ES-I3 (cell line): Measurements from ENCODE around the gene ZNF532.

ENCODE experiments used
- H3K36me3 ChIP-seq: 2 replicates; pipeline ENCODE4 v1.6.1; 2013; ENCODE audit warnings: mild to moderate bottlenecking, low read length, control low read depth, moderate library complexity; ENCODE audit not compliant: insufficient read depth
- H3K4me1 ChIP-seq: 2 replicates; pipeline ENCODE4 v1.6.1; 2013; ENCODE audit warnings: mild to moderate bottlenecking, control low read depth, low read length; ENCODE audit not compliant: insufficient read depth
- H3K9ac ChIP-seq: 2 replicates; pipeline ENCODE4 v1.6.1; 2013; ENCODE audit warnings: low read depth, mild to moderate bottlenecking, low read length, moderate library complexity
- H3K9me3 ChIP-seq: 2 replicates; pipeline ENCODE4 v1.6.1; 2013; ENCODE audit warnings: mild to moderate bottlenecking, low read length, moderate library complexity; ENCODE audit not compliant: control insufficient read depth, insufficient read depth

ZNF532 gene

DNA sequence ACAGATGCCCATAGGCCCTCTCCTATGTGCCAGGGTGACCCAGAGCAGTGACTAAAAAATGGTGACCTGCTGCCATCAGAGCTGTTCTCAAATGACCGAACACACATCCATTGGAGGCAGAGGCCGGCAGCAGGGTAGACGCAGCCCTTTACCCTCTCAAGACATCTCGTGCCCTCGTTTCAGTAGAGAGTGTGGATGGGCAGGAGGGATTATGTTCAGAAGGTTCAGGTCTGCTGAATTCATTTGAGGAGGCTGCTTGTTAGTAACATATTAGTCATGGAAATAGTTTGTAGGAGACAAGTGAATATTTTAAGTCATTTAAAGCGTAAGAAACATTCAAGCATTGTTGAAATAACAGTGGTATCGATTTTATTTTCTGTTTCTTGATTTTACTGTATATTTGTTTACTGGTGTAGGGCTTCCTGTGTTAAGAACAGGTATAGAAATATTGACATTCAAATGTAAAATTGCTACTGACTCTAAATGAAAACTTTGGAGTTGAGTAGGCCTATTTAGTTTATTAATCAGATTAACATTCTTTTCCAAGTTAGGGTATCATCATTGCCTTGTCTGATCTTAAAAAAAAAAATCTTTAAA, 82.6 kb downstream of the ZNF532 start:
- peaks cover 12% of the 10 kb centered on the region for H3K36me3 ChIP-seq
- H3K9ac ChIP-seq: no peak overlapping the region
- no peaks in the 10 kb centered on the region; the same call in 1 of the 2 replicates for H3K4me1 ChIP-seq
- no peaks in the 10 kb centered on the region for H3K9me3 ChIP-seq

- H3K9ac ChIP-seq: no peak overlapping the region
- H3K36me3 ChIP-seq: peaks cover 15% of the 10 kb centered on the region
- H3K4me1 ChIP-seq: no peaks in the 10 kb centered on the region; the same call in 1 of the 2 replicates
- H3K9me3 ChIP-seq: no peaks in the 10 kb centered on the region
Observed at GRCh38 chr18:58949031-58949430, 84.4 kb downstream of the ZNF532 start.

DNA sequence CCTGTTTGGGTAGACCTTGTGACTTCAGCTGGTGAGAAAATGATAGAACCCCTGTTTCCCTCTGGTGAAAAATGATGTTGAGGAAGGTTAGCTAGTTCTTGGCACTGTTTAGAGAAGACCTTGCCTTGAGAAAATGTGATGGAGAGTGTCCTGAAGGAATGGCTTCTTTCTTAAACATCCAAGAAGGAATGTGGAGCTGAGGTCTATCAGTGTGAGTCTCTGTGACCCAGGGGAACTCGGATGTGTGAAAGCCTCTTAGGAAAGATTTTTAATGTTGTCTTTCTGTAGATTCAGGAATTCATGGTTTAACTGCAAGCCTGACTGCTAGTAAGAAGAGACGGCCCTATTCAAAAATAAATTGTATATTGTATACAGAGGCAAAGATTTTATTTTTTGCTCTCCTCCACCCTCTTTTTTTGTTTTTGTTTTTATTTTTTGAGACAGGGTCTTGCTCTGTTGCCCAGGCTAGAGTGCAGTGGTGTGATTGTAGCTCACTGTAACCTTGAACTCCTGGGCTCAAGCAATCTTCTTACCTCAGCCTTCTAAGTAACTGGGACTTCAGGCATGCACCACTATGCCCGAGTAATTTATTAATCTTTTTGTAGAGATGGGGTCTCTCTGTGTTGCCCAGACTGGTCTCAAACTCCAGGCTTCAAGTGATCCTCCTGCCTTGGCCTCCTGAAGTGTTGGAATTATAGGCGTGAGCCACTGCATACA, 87.5 kb downstream of the ZNF532 start:
- Histone ChIP-seq H3K36me3 (peaks cover 16% of the 10 kb centered on the region), H3K4me1 (no peaks in the 10 kb centered on the region; the same call in 1 of the 2 replicates), H3K9ac (no peak overlapping the region), H3K9me3 (no peaks in the 10 kb centered on the region)

DNA sequence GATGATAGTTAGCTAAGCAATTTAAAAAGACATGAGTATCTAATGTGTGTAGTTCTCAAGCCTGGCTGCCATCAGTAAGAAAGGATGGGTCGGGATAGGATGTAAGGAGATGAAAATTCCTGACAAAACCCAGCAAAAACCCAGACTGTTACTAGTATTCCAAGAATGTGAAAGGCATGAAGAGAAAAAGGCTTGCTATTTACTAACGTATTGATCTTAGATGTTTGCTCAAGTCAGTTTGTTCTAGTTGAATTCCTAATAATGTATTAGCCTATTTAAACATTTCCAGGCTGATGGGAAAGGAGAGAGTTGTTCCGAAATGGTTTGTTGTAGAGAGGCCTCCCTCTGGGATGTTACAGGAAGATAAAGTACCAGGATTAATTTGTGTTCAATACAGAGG, 88.2 kb downstream of the ZNF532 start:
- no peaks in the 10 kb centered on the region; the same call in 1 of the 2 replicates for H3K4me1 ChIP-seq
- H3K9ac ChIP-seq: no peak overlapping the region
- peaks cover 16% of the 10 kb centered on the region for H3K36me3 ChIP-seq
- H3K9me3 ChIP-seq: no peaks in the 10 kb centered on the region

DNA sequence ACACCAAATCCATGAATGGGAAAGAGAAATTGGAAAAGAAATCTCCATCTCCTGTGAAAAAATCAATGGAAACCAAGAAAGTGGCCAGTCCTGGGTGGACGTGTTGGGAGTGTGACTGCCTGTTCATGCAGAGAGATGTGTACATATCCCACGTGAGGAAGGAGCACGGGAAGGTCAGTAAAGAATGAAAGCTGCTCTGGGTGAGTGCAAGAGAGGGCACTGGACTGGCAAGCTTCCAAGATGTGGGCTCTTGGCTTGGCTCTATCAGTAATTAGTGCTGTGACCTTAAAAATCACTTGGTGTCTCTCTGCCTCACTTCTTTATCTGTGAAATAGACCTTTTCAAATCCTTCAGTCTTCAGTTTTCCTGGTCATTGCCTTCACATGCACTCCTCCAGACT, 89.0 kb downstream of the ZNF532 start:
- no peak overlapping the region for H3K9ac ChIP-seq
- H3K36me3 ChIP-seq: peaks cover 16% of the 10 kb centered on the region
- H3K9me3 ChIP-seq: no peaks in the 10 kb centered on the region
- H3K4me1 ChIP-seq: no peaks in the 10 kb centered on the region; the same call in 1 of the 2 replicates

- Histone ChIP-seq H3K9ac (no peak overlapping the region), H3K36me3 (peaks cover 14% of the 10 kb centered on the region), H3K9me3 (no peaks in the 10 kb centered on the region), H3K4me1 (no peaks in the 10 kb centered on the region)
Observed at GRCh38 chr18:58955001-58955400, 90.3 kb downstream of the ZNF532 start.

GRCh38 chr18:58955738-58956137, 91.1 kb downstream of the ZNF532 start:
- H3K9me3 ChIP-seq: no peaks in the 10 kb centered on the region
- H3K36me3 ChIP-seq: peaks cover 15% of the 10 kb centered on the region
- H3K4me1 ChIP-seq: no peaks in the 10 kb centered on the region
- no peak overlapping the region for H3K9ac ChIP-seq

DNA sequence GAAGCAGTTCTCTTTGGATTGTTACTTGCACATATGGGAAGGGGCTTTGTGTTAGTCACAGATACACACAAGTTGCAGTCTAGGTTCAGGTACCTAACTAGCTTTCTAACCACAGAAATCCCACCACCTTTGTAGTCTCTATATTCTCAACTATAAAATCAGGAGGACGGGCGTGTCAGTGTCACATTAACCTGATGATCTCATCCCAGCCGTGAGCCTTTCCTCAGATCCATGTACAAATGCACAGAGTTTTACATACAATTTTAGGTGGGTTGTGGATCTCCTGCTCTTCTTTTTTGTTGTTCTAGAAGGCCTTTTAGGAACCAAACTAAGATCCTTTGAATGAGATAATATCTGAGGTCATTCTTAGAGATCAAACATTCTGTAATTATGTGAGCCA, 94.0 kb downstream of the ZNF532 start:
- no peak overlapping the region for H3K9ac ChIP-seq
- H3K9me3 ChIP-seq: no peaks in the 10 kb centered on the region
- peaks cover 19% of the 10 kb centered on the region for H3K36me3 ChIP-seq
- H3K4me1 ChIP-seq: no peaks in the 10 kb centered on the region

DNA sequence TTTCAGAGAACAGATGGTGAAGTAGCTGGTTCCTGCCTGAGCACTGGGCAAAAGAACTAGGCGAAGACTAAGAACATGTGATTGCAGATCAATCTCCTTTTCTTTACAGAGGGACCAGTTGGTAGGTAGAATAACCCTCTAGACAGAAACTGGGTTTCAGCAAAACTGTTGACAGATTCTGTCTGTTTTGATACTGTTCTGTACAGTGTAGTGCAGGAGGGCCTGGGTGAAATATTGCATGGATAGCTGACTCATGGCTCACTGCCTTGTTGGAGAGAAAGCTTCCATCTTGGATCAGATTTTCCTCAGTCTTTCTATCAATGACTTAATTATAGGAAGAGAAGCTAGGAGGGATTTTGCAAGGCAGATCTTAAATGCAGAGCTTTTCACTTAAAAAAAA, 95.8 kb downstream of the ZNF532 start:
- no peaks in the 10 kb centered on the region for H3K4me1 ChIP-seq
- H3K36me3 ChIP-seq: peaks cover 9% of the 10 kb centered on the region
- H3K9me3 ChIP-seq: no peaks in the 10 kb centered on the region
- H3K9ac ChIP-seq: no peak overlapping the region

DNA sequence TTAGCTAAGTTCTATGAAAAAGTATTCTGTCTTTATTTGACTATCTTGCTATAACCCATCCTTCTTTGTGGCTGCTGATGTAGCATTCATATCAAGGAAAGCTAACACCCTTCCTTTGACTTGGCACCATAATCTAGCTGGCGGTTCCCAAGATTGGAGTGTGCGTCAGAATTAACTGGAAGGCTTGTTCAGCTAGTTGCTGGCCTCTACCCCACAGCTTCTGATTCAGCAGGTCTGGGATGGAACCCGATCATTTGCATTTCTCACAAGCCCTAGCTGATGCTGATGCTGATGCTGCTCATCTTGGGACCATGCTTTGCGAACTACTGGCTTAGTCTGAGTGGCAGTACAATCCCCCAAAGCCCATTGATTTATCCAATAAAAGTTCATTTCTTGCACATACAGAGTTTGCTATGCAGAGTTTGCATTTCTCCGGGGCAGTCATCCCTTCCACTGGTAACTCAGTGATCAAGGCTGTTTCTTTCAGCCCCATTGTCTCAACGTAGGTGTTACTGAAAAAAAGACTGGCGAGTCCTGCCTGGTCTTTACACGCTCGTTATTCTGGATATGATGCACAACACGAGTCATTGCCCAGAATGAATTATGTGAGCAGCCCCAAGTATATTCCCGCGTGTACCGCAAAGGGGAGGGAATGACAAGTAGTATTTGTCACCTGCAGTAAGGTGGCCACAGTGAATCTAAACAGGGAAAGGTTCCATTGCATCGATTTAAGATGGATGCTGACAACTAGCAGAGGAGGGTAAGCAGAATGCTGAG, 96.5 kb downstream of the ZNF532 start:
- no peak overlapping the region for H3K9ac ChIP-seq
- no peaks in the 10 kb centered on the region for H3K9me3 ChIP-seq
- no peaks in the 10 kb centered on the region for H3K4me1 ChIP-seq
- peaks cover 9% of the 10 kb centered on the region for H3K36me3 ChIP-seq

DNA sequence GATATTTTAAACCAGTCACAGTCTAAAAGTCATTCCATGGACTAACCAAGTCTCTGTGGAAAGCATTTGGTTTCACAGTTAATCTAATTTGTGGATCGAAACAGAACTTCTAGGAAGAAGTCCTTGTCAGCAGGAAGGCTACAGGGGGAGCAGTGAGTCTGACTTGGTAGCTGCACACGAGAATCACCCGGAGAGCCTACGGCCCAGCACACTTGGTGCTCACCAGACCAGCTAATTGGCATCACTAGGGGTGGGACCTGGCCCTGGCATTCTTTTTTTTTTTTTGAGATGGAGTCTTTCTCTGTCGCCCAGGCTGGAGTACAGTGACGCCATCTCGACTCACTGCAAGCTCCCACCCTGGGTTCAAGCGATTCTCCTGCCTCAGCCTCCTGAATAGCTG, 97.7 kb downstream of the ZNF532 start:
- Histone ChIP-seq H3K9me3 (no peaks in the 10 kb centered on the region), H3K9ac (no peak overlapping the region), H3K36me3 (peaks cover 9% of the 10 kb centered on the region), H3K4me1 (no peaks in the 10 kb centered on the region)

DNA sequence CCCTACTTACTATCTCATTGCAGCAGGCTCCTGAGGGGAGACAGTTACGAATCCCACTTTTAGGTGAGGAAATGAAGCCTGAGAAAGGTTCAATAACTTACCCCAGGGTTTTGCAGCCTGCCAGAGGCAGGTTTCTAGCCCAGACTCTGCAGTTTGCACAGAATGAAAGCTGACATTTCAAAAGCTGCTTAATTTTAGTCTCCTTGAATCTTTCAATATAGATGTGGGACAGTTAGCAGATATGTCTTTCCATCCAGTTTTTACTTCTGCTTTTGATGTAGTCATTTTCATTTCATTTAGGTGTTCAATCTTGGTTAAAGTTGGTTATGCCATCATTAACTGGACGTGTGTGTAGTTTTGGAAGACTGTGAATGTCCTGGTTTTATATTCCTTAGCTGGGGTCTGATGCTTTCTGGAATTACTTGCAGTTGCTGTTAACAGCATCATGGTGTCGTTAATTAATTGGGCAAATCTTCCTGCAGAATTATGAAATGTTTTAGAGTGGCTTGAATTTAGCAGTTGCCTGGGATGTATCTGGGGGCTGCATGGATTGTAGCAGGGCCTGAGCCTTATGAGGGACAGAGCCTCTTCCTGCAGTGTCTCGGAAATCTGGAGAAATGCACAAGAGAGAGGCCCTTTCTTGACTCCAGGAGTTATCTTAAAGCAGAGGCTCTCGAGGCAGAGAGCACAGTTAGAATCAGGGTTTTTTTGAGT, 100.8 kb downstream of the ZNF532 start:
- Histone ChIP-seq H3K9ac (no peak overlapping the region), H3K36me3 (peaks cover 16% of the 10 kb centered on the region), H3K4me1 (no peaks in the 10 kb centered on the region), H3K9me3 (no peaks in the 10 kb centered on the region)

- no peaks in the 10 kb centered on the region for H3K4me1 ChIP-seq
Observed at GRCh38 chr18:58966005-58966677, 101.5 kb downstream of the ZNF532 start.

GRCh38 chr18:58966704-58967103, 102.0 kb downstream of the ZNF532 start:
- peaks cover 14% of the 10 kb centered on the region; the same call in 1 of the 2 replicates for H3K36me3 ChIP-seq
- no peaks in the 10 kb centered on the region for H3K4me1 ChIP-seq
- no peaks in the 10 kb centered on the region for H3K9me3 ChIP-seq
- no peak overlapping the region for H3K9ac ChIP-seq

More at GRCh38 chr18:58966005-58966677, 101.5 kb downstream of the ZNF532 start:
- H3K36me3 ChIP-seq: peaks cover 13% of the 10 kb centered on the region; the same call in 1 of the 2 replicates
- H3K9me3 ChIP-seq: no peaks in the 10 kb centered on the region
- no peak overlapping the region for H3K9ac ChIP-seq
